ENCODE measurements around the gene EPHB3. TPM values are rescaled to one million over a fixed set of nuclear protein-coding genes. Genes with fewer than 3 reads are reported as not detected.

The EPHB3 gene
- polyA plus RNA-seq, 2 of the 4 experiments (the other 2 are of a cell fraction), result 0.36 to 0.50 TPM

GRCh38 chr3:184558726-184559125 lies 2.9 kb upstream of the EPHB3 start:
- no peak for TF ChIP-seq TP53 (CRISPR knock-in tag; IDR thresholded peaks at IDR 0.05)
- no peak for TF ChIP-seq RNF2 (IDR thresholded peaks at IDR 0.05; ENCODE audit: borderline replicate concordance, low read depth)
- no peak for TF ChIP-seq MAX (IDR thresholded peaks at IDR 0.05)
- no peak for TF ChIP-seq HOXA7 (CRISPR knock-in tag; IDR thresholded peaks at IDR 0.05)
- no peak for TF ChIP-seq ZNF302 (CRISPR knock-in tag; IDR thresholded peaks at IDR 0.05)
- TF ChIP-seq FOSL2 (IDR thresholded peaks at IDR 0.05), result no peak
- TF ChIP-seq FOSL2 (CRISPR knock-in tag; IDR thresholded peaks at IDR 0.05), result no peak
- TF ChIP-seq KDM5A (IDR thresholded peaks at IDR 0.05), result no peak
- TF ChIP-seq ZC3H11A (IDR thresholded peaks at IDR 0.05), result no peak
- no peak for TF ChIP-seq NR3C1 (IDR thresholded peaks at IDR 0.05)
- no peak for TF ChIP-seq FOSB (CRISPR knock-in tag; IDR thresholded peaks at IDR 0.05)
- H3K4me2 ChIP-seq, result peak overlapping the region; percentile 55
- H3K27ac ChIP-seq, result peak overlapping the region; percentile 38 to 63; a peak in 4 of 6 replicates
- no peak for ATAC-seq
- POLR2A ChIA-PET, result no interaction called here
- no peak for FAIRE-seq
- H3K4me3 ChIP-seq, result no peak overlapping the region
- 59% methylated on average over 4 of the region's 6 CpGs for WGBS (ENCODE audit: missing lambda C conversion rate)
- peaks cover 20% of the 10 kb centered on the region for H3K4me1 ChIP-seq
- DNase-seq (ENCODE audit: low read depth in 1 of 2, low spot score in 1 of 2), result no peak
- CTCF ChIA-PET, result interaction anchor here (1.3 kb wide), 1 partner anchor 17 kb away, joined by 7 read pairs; no protein-coding TSS in a partner anchor
- H3K9me3 ChIP-seq, result no peaks in the 10 kb centered on the region

GRCh38 chr3:184559336-184559735 lies 2.2 kb upstream of the EPHB3 start:
- CTCF ChIA-PET, result interaction anchor here (1.3 kb wide), 1 partner anchor 18 kb away, joined by 7 read pairs; no protein-coding TSS in a partner anchor
- FAIRE-seq, result no peak

GRCh38 chr3:184560531-184560930 lies 1.1 kb upstream of the EPHB3 start:
- 70% methylated on average over 3 of the region's 3 CpGs for WGBS (ENCODE audit: missing lambda C conversion rate)
- peak overlapping the region in 1 of 2 experiments; percentile 46; a peak in 1 of 6 replicates for H3K27ac ChIP-seq
- peaks cover 23% of the 10 kb centered on the region for H3K4me1 ChIP-seq
- POLR2A ChIA-PET, result interaction anchor here (2.4 kb wide), 1 partner anchor 151 kb away, joined by 9 read pairs; the partner anchor contains the start of gene MAGEF1
- peak overlapping the region; percentile 25; the same call in 1 of the 3 replicates for H3K4me3 ChIP-seq
- no peaks in the 10 kb centered on the region for H3K9me3 ChIP-seq
- FAIRE-seq, result no peak
- CTCF ChIA-PET, result interaction anchor here (0.5 to 3.2 kb wide), 50 partner anchors 14 to 653 kb away, joined by 3 to 37 read pairs (median 5); partner anchors contain the start of genes MAGEF1 and VPS8
- TF ChIP-seq TP53 (CRISPR knock-in tag; IDR thresholded peaks at IDR 0.05) (no peak), JUN (IDR thresholded peaks at IDR 0.05) (no peak), KDM5A (IDR thresholded peaks at IDR 0.05) (no peak), USF2 (IDR thresholded peaks at IDR 0.05) (no peak), FOXS1 (CRISPR knock-in tag; IDR thresholded peaks at IDR 0.05) (no peak), ESRRA (IDR thresholded peaks at IDR 0.05; ENCODE audit: borderline replicate concordance, low read length) (no peak), REST (IDR thresholded peaks at IDR 0.05) (no peak), RARB (CRISPR knock-in tag; IDR thresholded peaks at IDR 0.05) (no peak), CBX2 (IDR thresholded peaks at IDR 0.05; ENCODE audit: borderline replicate concordance, low read depth) (no peak), EP300 (IDR thresholded peaks at IDR 0.05) (no peak), PBX3 (IDR thresholded peaks at IDR 0.05) (no peak), PHF8 (IDR thresholded peaks at IDR 0.05; ENCODE audit: borderline replicate concordance, low read depth) (no peak), RNF2 (IDR thresholded peaks at IDR 0.05; ENCODE audit: borderline replicate concordance, low read depth) (no peak), E2F6 (IDR thresholded peaks at IDR 0.05; ENCODE audit: borderline replicate concordance, low read depth) (no peak)
- DNase-seq (ENCODE audit: low read depth in 1 of 2, low spot score in 1 of 2), result no peak
- ATAC-seq, result no peak
- H3K4me2 ChIP-seq, result peak overlapping the region; percentile 85

More at GRCh38 chr3:184559336-184559735, 2.2 kb upstream of the EPHB3 start:
- H3K9me3 ChIP-seq, result no peaks in the 10 kb centered on the region
- TF ChIP-seq ESRRA (IDR thresholded peaks at IDR 0.05; ENCODE audit: borderline replicate concordance, low read length) (no peak), CEBPB (IDR thresholded peaks at IDR 0.05) (no peak)
- H3K4me3 ChIP-seq, result no peak overlapping the region
- DNase-seq (ENCODE audit: low read depth in 1 of 2, low spot score in 1 of 2) (peak; percentile 34 to 60), ATAC-seq (no peak)
- H3K4me2 ChIP-seq, result peak overlapping the region; percentile 55
- POLR2A ChIA-PET, result no interaction called here
- WGBS (ENCODE audit: missing lambda C conversion rate), result 0% methylated on average over 3 of the region's 11 CpGs
- peak overlapping the region; percentile 38 to 63; a peak in 4 of 6 replicates for H3K27ac ChIP-seq
- peaks cover 20% of the 10 kb centered on the region for H3K4me1 ChIP-seq
